ENCODE measurements around the gene PCBP4.

PCBP4 gene

GRCh38 chr3:51977446-51978142 lies 10.3 kb upstream of the PCBP4 start:
- H3K4me1 ChIP-seq (ENCODE audit: control insufficient read depth, low read length), result peaks cover 34% of the 10 kb centered on the region
- no peaks in the 10 kb centered on the region for H4K20me1 ChIP-seq (ENCODE audit: control insufficient read depth, insufficient read depth, low read depth, low read length)
- peaks cover 25% of the 10 kb centered on the region for H3F3A ChIP-seq (ENCODE audit: control insufficient read depth, insufficient read depth)
- no peaks in the 10 kb centered on the region for H3K9me2 ChIP-seq (replicated peaks; ENCODE audit: control insufficient read depth, low read length)
- H3K27ac ChIP-seq (ENCODE audit: low read depth, low read length), result no peak overlapping the region
- H3K4me2 ChIP-seq (ENCODE audit: low read length), result no peak overlapping the region
- TF ChIP-seq CTCF (IDR thresholded peaks at IDR 0.05; ENCODE audit: low read depth, low read length, poor library complexity, severe bottlenecking), result no peak
- TF ChIP-seq EZH2phosphoT487 (IDR thresholded peaks at IDR 0.05; ENCODE audit: borderline replicate concordance, low read length), result no peak
- no peaks in the 10 kb centered on the region for H3K27me3 ChIP-seq (ENCODE audit: control insufficient read depth, low read length)
- no peaks in the 10 kb centered on the region for H3K9me3 ChIP-seq (ENCODE audit: control insufficient read depth, insufficient read depth, low read length)
- peaks cover 8% of the 10 kb centered on the region for H3K36me3 ChIP-seq (ENCODE audit: control insufficient read depth, low read length)
- no peak overlapping the region for H3K4me3 ChIP-seq (ENCODE audit: low read length)
- peaks cover 41% of the 10 kb centered on the region for H3K79me2 ChIP-seq (ENCODE audit: control insufficient read depth, low read length)

- Histone ChIP-seq H3K4me3 (ENCODE audit: low read length) (peak overlapping the region; percentile 99), H3K9me3 (ENCODE audit: control insufficient read depth, insufficient read depth, low read length) (no peaks in the 10 kb centered on the region), H3K79me2 (ENCODE audit: control insufficient read depth, low read length) (peaks cover 32% of the 10 kb centered on the region), H3K4me2 (ENCODE audit: low read length) (peak overlapping the region; percentile 95), H3K27me3 (ENCODE audit: control insufficient read depth, low read length) (no peaks in the 10 kb centered on the region), H4K20me1 (ENCODE audit: control insufficient read depth, insufficient read depth, low read depth, low read length) (no peaks in the 10 kb centered on the region), H3K36me3 (ENCODE audit: control insufficient read depth, low read length) (peaks cover 15% of the 10 kb centered on the region), H3K9me2 (replicated peaks; ENCODE audit: control insufficient read depth, low read length) (no peaks in the 10 kb centered on the region), H3K27ac (ENCODE audit: low read depth, low read length) (no peak overlapping the region), H3K4me1 (ENCODE audit: control insufficient read depth, low read length) (peaks cover 19% of the 10 kb centered on the region), H3F3A (ENCODE audit: control insufficient read depth, insufficient read depth) (peaks cover 24% of the 10 kb centered on the region)
- TF ChIP-seq EZH2phosphoT487 (IDR thresholded peaks at IDR 0.05; ENCODE audit: borderline replicate concordance, low read length) (no peak), CTCF (IDR thresholded peaks at IDR 0.05; ENCODE audit: low read depth, low read length, poor library complexity, severe bottlenecking) (peak; percentile 14)
Observed at GRCh38 chr3:51975852-51976549, 8.7 kb upstream of the PCBP4 start.

GRCh38 chr3:51974963-51975851 lies 8.0 kb upstream of the PCBP4 start, which contains the start of gene ABHD14A:
Gene ABHD14A, plus strand, starts transcription at chr3:51975064. Its CDS starts 72 bp downstream, at chr3:51975136.
- H3K36me3 ChIP-seq (ENCODE audit: control insufficient read depth, low read length), result peaks cover 14% of the 10 kb centered on the region
- peaks cover 24% of the 10 kb centered on the region for H3F3A ChIP-seq (ENCODE audit: control insufficient read depth, insufficient read depth)
- H3K9me2 ChIP-seq (replicated peaks; ENCODE audit: control insufficient read depth, low read length), result no peaks in the 10 kb centered on the region
- peaks cover 19% of the 10 kb centered on the region for H3K4me1 ChIP-seq (ENCODE audit: control insufficient read depth, low read length)
- peaks cover 25% of the 10 kb centered on the region for H3K79me2 ChIP-seq (ENCODE audit: control insufficient read depth, low read length)
- H4K20me1 ChIP-seq (ENCODE audit: control insufficient read depth, insufficient read depth, low read depth, low read length), result no peaks in the 10 kb centered on the region
- no peaks in the 10 kb centered on the region for H3K9me3 ChIP-seq (ENCODE audit: control insufficient read depth, insufficient read depth, low read length)
- no peak for TF ChIP-seq CTCF (IDR thresholded peaks at IDR 0.05; ENCODE audit: low read depth, low read length, poor library complexity, severe bottlenecking)
- TF ChIP-seq EZH2phosphoT487 (IDR thresholded peaks at IDR 0.05; ENCODE audit: borderline replicate concordance, low read length), result no peak
- no peaks in the 10 kb centered on the region for H3K27me3 ChIP-seq (ENCODE audit: control insufficient read depth, low read length)
- peak within 1 kb of the TSS; percentile 95 for H3K4me2 ChIP-seq (ENCODE audit: low read length)
- H3K4me3 ChIP-seq (ENCODE audit: low read length), result peak within 1 kb of the TSS; percentile 99
- peak within 1 kb of the TSS; percentile 60 for H3K27ac ChIP-seq (ENCODE audit: low read depth, low read length)

Data from DOHH2 (cell line).